Peyer's patch (tissue), 4 donors: ENCODE data around the gene BIN1. TPM values are rescaled to one million over a fixed set of nuclear protein-coding genes. Genes with fewer than 3 reads are reported as not detected.

ENCODE experiments used
- DNase-seq, 3 donors: peaks; one replicate each; pipeline ENCODE4 v3.0.0-alpha.2; 2017 to 2019
- H3K27ac ChIP-seq, 4 donors: fragments of 200-600 bp; sonication (generic); one replicate each; pipeline ENCODE4 v1.5.1; 2016 to 2019
- H3K27me3 ChIP-seq, 2 donors: fragments of 200-600 bp; sonication (generic); one replicate each; pipeline ENCODE4 v1.5.1; 2019
- H3K36me3 ChIP-seq, 3 donors: fragments of 200-600 bp; sonication (generic); one replicate each; pipeline ENCODE4 v1.5.1; 2016 to 2019
- H3K4me1 ChIP-seq, 4 donors: fragments of 200-600 bp; sonication (generic); one replicate each; pipeline ENCODE4 v1.5.1; 2016 to 2019
- H3K4me3 ChIP-seq, 4 donors: fragments of 200-600 bp; sonication (generic); 1 replicate in 3 of 4; 2 replicates in 1 of 4; pipeline ENCODE4 v1.5.1; 2016 to 2019; ENCODE audit warnings: mild to moderate bottlenecking in 1 of 4
- H3K9me3 ChIP-seq, 4 donors: fragments of 200-600 bp; sonication (generic); one replicate each; pipeline ENCODE4 v1.5.1; 2016 to 2019; ENCODE audit warnings: mild to moderate bottlenecking in 1 of 4
- CTCF ChIP-seq, 6 experiments: fragments of 450-650 bp in 4 of 6; fragments of 200-600 bp in 2 of 6; sonication (generic) in 1 of 6; IDR thresholded peaks; one replicate each; pipeline ENCODE4 v1.5.1; 2017 to 2019; ENCODE audit warnings: antibody characterized with exemption in 6 of 6, mild to moderate bottlenecking in 3 of 6, moderate library complexity in 1 of 6
- POLR2A ChIP-seq, 2 donors: fragments of 450-650 bp; IDR thresholded peaks; one replicate each; pipeline ENCODE4 v1.5.1; 2017; ENCODE audit warnings: antibody characterized with exemption in 2 of 2, mild to moderate bottlenecking in 2 of 2, moderate library complexity in 2 of 2
- total RNA-seq, 4 donors: library from RNA; depleted of rRNA; stranded (reverse); fragments of >200 nt; gene quantifications; one replicate each; pipeline ENCODE4 v1.1.0, GENCODE V29; 2016

The BIN1 gene
- total RNA-seq, 4 donors from 2014 or later, result 22.2 to 81.7 (median 47.2) TPM

- Histone ChIP-seq H3K36me3 (peaks cover 0 to 23% (median 0%) of the 10 kb centered on the region in 3 donors), H3K27ac (peak overlapping the region in 2 of 4 donors; percentile 43 to 77)
- no peak for TF ChIP-seq POLR2A (IDR thresholded peaks at IDR 0.05)
- no peak for TF ChIP-seq CTCF (IDR thresholded peaks at IDR 0.05)
These were observed 41.0 kb downstream of the BIN1 start for GRCh38 chr2:127065940-127066318.

DNA sequence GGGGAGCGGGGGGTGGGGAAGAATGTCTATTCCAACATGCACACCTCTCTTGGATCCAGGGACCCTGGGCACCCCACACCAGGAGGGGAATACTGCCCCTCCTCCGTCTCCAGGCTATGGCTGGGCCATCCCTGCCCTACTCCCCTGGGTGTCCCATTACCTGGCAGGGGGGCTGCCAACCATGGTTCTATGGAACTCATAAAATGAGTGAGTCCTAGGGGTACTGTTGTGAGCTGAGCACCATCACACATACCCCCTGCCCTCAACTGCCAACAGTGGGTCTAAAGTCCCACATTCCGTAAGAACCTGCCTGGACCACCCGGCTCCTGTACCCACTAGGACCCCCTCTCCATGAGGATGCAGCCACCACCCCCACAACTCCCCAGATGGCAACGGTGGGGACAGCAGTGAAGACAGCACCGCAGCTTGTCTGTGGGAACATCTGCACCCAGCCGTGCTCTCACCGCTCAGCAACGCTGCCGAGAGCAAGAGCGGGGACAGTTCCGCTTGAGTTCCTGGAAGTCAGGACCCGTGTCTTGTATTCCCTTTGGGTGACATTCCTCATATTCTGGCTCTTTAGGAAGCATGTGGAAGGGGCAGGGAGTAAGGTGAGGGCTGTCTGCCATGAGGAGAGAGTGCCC, 41.5 kb downstream of the BIN1 start:
- TF ChIP-seq CTCF (IDR thresholded peaks at IDR 0.05) (no peak), POLR2A (IDR thresholded peaks at IDR 0.05) (no peak)
- Histone ChIP-seq H3K27ac (peak overlapping the region; percentile 45 to 77 (median 52)), H3K4me3 (no peak overlapping the region), H3K36me3 (peaks cover 0 to 22% (median 0%) of the 10 kb centered on the region in 3 donors), H3K27me3 (no peaks in the 10 kb centered on the region), H3K9me3 (no peaks in the 10 kb centered on the region), H3K4me1 (peaks cover 3 to 32% (median 6%) of the 10 kb centered on the region in 4 donors)
- no peak for DNase-seq

More at GRCh38 chr2:127065940-127066318, 41.0 kb downstream of the BIN1 start:
- no peaks in the 10 kb centered on the region for H3K9me3 ChIP-seq
- DNase-seq, result no peak
- H3K4me1 ChIP-seq, result peaks cover 3 to 32% (median 6%) of the 10 kb centered on the region in 4 donors
- H3K4me3 ChIP-seq, result no peak overlapping the region
- no peaks in the 10 kb centered on the region for H3K27me3 ChIP-seq

- TF ChIP-seq POLR2A (IDR thresholded peaks at IDR 0.05) (peak in 1 of 2 donors; percentile 23), CTCF (IDR thresholded peaks at IDR 0.05) (no peak)
- Histone ChIP-seq H3K4me1 (peaks cover 3 to 32% (median 6%) of the 10 kb centered on the region in 4 donors), H3K27me3 (no peaks in the 10 kb centered on the region), H3K9me3 (no peaks in the 10 kb centered on the region), H3K36me3 (peaks cover 0 to 15% (median 0%) of the 10 kb centered on the region in 3 donors), H3K4me3 (no peak overlapping the region), H3K27ac (peak overlapping the region; percentile 45 to 77 (median 52))
- DNase-seq, result peak in 2 of 3 donors; percentile 83 to 92
These were observed 42.2 kb downstream of the BIN1 start for GRCh38 chr2:127064642-127065250.

DNA sequence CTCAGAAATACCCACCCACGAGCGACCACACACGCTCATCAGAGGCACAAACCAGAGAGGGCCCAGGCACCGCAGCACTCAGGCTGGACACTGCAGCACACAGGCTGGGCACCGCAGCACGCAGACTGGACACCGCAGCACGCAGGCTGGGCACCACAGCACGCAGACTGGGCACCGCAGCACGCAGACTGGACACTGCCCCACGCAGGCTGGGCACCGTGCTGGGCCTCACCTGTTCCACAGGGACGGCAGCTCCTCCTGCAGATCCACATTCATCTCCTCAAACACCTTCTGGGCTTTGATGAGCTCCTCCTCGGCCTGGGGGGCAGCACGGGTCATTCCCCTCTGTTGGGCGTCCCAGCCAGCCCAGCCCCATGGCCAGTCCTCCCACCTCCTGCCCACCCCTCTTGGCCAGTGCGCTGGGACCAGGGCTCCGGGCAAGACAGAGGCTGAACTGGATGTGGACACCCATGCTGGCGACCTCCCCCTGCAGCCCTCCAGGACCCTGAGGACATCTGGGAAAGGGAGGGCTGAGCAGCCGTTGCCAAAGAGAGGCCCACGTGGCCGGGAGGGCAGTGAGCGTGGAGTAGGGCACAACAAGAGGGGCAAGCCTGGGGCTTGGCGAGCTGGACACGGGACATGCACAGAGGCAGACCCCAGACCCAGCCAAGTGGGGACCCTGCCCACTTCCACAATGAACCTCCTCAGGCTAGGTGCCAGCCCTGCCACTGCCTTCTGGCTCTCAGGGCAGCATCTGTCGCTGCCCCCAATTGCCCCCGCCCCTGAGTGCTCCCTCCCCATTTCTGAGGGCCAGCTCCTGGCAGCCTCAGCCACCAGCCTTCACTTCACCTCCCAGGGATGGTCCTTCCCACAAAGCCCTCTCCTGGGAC, 43.0 kb downstream of the BIN1 start:
- TF ChIP-seq CTCF (IDR thresholded peaks at IDR 0.05) (no peak), POLR2A (IDR thresholded peaks at IDR 0.05) (no peak)
- Histone ChIP-seq H3K4me1 (peaks cover 3 to 32% (median 6%) of the 10 kb centered on the region in 4 donors), H3K9me3 (no peaks in the 10 kb centered on the region), H3K27me3 (no peaks in the 10 kb centered on the region), H3K4me3 (no peak overlapping the region), H3K36me3 (peaks cover 0 to 13% (median 0%) of the 10 kb centered on the region in 3 donors), H3K27ac (peak overlapping the region; percentile 45 to 77 (median 52))
- no peak for DNase-seq
